Upper lobe of left lung (tissue), 4 donors: ENCODE data around the gene SLC35C1.

Experiments used
- POLR2A ChIP-seq, 4 donors: fragments of 450-650 bp; IDR thresholded peaks; one replicate each; pipeline ENCODE4 v1.5.1; 2016 to 2017; ENCODE audit warnings: antibody characterized with exemption in 4 of 4, mild to moderate bottlenecking in 2 of 4
- POLR2AphosphoS5 ChIP-seq, 2 donors: sonication (generic); formaldehyde crosslinking; IDR thresholded peaks; one replicate each; pipeline ENCODE4 v1.5.1; 2017; ENCODE audit warnings: antibody characterized with exemption in 2 of 2
- TF ChIP-seq, protein P1 (sequence below), 6 experiments: fragments of 450-650 bp in 4 of 6; fragments of 200-600 bp in 2 of 6; sonication (generic) in 2 of 6; IDR thresholded peaks; one replicate each; pipeline ENCODE4 v1.5.1; 2016 to 2019; ENCODE audit warnings: antibody characterized with exemption in 6 of 6

DNA sequence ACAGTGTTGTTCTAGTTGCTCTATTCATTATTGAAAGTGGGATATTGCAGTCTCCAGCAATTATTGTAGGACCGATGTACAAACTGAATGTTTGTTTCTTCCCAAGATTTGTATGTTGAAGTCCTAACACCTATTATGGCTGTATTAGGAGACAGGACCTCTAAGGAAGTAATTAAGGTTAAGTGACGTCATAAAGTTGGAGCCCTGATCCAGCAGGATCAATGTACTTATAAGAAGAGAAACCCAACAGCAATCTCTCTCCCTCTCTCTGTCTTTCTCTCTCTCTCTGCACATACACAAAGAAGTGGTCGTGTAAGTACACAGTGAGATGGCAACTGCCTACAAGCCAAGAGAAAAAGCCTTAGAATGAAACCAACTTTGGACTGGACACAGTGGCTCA is 16.1 kb upstream of the SLC35C1 start:
- no peak for TF ChIP-seq POLR2AphosphoS5 (IDR thresholded peaks at IDR 0.05)
- no peak for TF ChIP-seq POLR2A (IDR thresholded peaks at IDR 0.05)
- TF ChIP-seq, protein P1, sequence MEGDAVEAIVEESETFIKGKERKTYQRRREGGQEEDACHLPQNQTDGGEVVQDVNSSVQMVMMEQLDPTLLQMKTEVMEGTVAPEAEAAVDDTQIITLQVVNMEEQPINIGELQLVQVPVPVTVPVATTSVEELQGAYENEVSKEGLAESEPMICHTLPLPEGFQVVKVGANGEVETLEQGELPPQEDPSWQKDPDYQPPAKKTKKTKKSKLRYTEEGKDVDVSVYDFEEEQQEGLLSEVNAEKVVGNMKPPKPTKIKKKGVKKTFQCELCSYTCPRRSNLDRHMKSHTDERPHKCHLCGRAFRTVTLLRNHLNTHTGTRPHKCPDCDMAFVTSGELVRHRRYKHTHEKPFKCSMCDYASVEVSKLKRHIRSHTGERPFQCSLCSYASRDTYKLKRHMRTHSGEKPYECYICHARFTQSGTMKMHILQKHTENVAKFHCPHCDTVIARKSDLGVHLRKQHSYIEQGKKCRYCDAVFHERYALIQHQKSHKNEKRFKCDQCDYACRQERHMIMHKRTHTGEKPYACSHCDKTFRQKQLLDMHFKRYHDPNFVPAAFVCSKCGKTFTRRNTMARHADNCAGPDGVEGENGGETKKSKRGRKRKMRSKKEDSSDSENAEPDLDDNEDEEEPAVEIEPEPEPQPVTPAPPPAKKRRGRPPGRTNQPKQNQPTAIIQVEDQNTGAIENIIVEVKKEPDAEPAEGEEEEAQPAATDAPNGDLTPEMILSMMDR (IDR thresholded peaks at IDR 0.05) = no peak
